ENCODE results near the gene PAGE4. TPM values are rescaled to one million over a fixed set of nuclear protein-coding genes. Genes with fewer than 3 reads are reported as not detected.

The PAGE4 gene, protein sequence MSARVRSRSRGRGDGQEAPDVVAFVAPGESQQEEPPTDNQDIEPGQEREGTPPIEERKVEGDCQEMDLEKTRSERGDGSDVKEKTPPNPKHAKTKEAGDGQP
- total RNA-seq (2016; rRNA removed; fragmentation: Illumina TruSeq; extraction: Trizol) (1.1 and 1.4 TPM in 2 replicates), polyA plus RNA-seq (2011; rRNA removed) (0.35 TPM in 1 of 2 replicates, not detected in the other), polyA minus RNA-seq (2011; rRNA and poly(A)+ RNA removed; ENCODE audit: low replicate concordance) (not detected in 2 replicates), Bru-seq, nascent RNA (not detected), BruChase-seq, experiment 1, labeled RNA remaining after a 6-hour chase (not detected), BruChase-seq, experiment 2, labeled RNA remaining after a 2-hour chase (percentile 12 among the genes with signal in this experiment)
- total RNA-seq (2016; cell fraction: cytosol; rRNA removed; fragmentation: Illumina TruSeq; extraction: Trizol; ENCODE audit: low read depth) = 1.1 TPM in 1 of 2 replicates, not detected in the other
- total RNA-seq (2016; cell fraction: insoluble cytoplasmic fraction; rRNA removed; fragmentation: Illumina TruSeq; extraction: Trizol) = 0.84 and 2.1 TPM in 2 replicates
- total RNA-seq (2016; cell fraction: membrane; rRNA removed; fragmentation: Illumina TruSeq; extraction: Trizol) = 0.79 TPM in 1 of 2 replicates, not detected in the other
- not detected in 2 replicates for total RNA-seq (2016; cell fraction: nucleus; rRNA removed; fragmentation: Illumina TruSeq; extraction: Trizol)
- not detected in 2 replicates for polyA plus RNA-seq (2011; cell fraction: cytosol; rRNA removed)
- polyA plus RNA-seq (2011; cell fraction: nucleus; rRNA removed) = not detected in 2 replicates
- 0.68 and 0.80 TPM in 2 replicates for polyA plus RNA-seq (2012)
- 0.53 and 0.89 TPM in 2 replicates for polyA plus RNA-seq (2016; cell fraction: cytosol; fragmentation: Illumina TruSeq; extraction: Trizol; ENCODE audit: low read depth)
- polyA plus RNA-seq (2016; cell fraction: insoluble cytoplasmic fraction; fragmentation: Illumina TruSeq; extraction: Trizol; ENCODE audit: low read depth) = 1.2 and 2.0 TPM in 2 replicates
- polyA plus RNA-seq (2016; cell fraction: membrane; fragmentation: Illumina TruSeq; extraction: Trizol; ENCODE audit: low read depth) = 0.66 and 1.0 TPM in 2 replicates
- not detected in 2 replicates for polyA plus RNA-seq (2016; cell fraction: nucleus; fragmentation: Illumina TruSeq; extraction: Trizol; ENCODE audit: insufficient read depth, low read depth)
- polyA minus RNA-seq (2011; cell fraction: cytosol; rRNA and poly(A)+ RNA removed) = not detected in 2 replicates
- polyA minus RNA-seq (2011; cell fraction: nucleus; rRNA and poly(A)+ RNA removed) = not detected in 2 replicates
- long read RNA-seq, experiment 1 = 0 reads
- long read RNA-seq, experiment 2 = 0 reads

DNA sequence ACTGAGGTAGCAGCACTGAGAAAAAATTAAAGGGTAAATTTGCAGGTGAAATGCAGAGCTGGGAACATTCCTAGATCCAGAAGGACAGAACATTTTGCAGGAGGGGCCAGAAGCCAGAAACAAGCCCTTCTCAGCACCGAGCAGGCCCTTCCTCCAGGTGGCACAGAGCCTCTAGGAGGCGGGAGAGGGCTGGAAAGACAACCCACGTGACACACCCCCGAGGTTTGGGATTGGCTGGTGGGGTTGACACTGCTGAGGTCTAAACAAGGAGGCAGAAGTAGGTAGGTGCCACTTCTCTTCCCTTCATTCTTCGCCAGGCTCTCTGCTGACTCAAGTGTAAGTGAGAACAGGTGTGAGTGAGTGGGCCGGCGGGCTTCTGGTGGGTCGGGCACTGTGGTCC, at the start of gene PAGE4:
Gene PAGE4 (plus strand): TSS at position 288 of the 400 bp plus-strand sequence. CDS start 1,126 bp downstream, outside the sequence.
- no peak within 1 kb of the TSS for H3K9ac ChIP-seq (ENCODE audit: insufficient read depth, low read depth, low read length)
- H3K79me2 ChIP-seq (ENCODE audit: insufficient read depth, low read length) = no peaks in the 10 kb centered on the region
- no peaks in the 10 kb centered on the region for H3K36me3 ChIP-seq (replicated peaks in 1 of 2; ENCODE audit: control insufficient read depth in 1 of 2, insufficient read depth in 2 of 2, low read length in 2 of 2)
- no TSS peak for BruUV-seq (replicated peaks)
- ATAC-seq (no peak), DNase-seq (ENCODE audit: low spot score) (no peak), FAIRE-seq (no peak)
- no peaks in the 10 kb centered on the region for H4K20me1 ChIP-seq (ENCODE audit: insufficient read depth, low read length)
- no peak within 1 kb of the TSS for H3K4me3 ChIP-seq (replicated peaks in 1 of 3; ENCODE audit: insufficient read depth in 1 of 3, low read depth in 2 of 3, low read length in 3 of 3)
- TF ChIP-seq GATAD1 (CRISPR knock-in tag; IDR thresholded peaks at IDR 0.05) = no peak
- TF ChIP-seq, protein P1, sequence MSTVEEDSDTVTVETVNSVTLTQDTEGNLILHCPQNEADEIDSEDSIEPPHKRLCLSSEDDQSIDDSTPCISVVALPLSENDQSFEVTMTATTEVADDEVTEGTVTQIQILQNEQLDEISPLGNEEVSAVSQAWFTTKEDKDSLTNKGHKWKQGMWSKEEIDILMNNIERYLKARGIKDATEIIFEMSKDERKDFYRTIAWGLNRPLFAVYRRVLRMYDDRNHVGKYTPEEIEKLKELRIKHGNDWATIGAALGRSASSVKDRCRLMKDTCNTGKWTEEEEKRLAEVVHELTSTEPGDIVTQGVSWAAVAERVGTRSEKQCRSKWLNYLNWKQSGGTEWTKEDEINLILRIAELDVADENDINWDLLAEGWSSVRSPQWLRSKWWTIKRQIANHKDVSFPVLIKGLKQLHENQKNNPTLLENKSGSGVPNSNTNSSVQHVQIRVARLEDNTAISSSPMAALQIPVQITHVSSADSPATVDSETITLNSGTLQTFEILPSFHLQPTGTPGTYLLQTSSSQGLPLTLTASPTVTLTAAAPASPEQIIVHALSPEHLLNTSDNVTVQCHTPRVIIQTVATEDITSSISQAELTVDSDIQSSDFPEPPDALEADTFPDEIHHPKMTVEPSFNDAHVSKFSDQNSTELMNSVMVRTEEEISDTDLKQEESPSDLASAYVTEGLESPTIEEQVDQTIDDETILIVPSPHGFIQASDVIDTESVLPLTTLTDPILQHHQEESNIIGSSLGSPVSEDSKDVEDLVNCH (CRISPR knock-in tag; IDR thresholded peaks at IDR 0.05) = no peak
- no peak for TF ChIP-seq RCOR2 (CRISPR knock-in tag; IDR thresholded peaks at IDR 0.05)
- TF ChIP-seq ATRX (CRISPR knock-in tag; IDR thresholded peaks at IDR 0.05; ENCODE audit: borderline replicate concordance) = no peak
- TF ChIP-seq ZBTB3 (CRISPR knock-in tag; IDR thresholded peaks at IDR 0.05; ENCODE audit: borderline replicate concordance, low read depth) = no peak
- no peak for TF ChIP-seq ZSCAN20 (CRISPR knock-in tag; IDR thresholded peaks at IDR 0.05; ENCODE audit: borderline replicate concordance)
- no peak for TF ChIP-seq ASH2L (IDR thresholded peaks at IDR 0.05; ENCODE audit: insufficient read length, low read depth, low read length)
- intact Hi-C loops (cut with micrococcal nuclease; ENCODE audit: unreplicated experiment) (no loop called here), in situ Hi-C loops (cut with HindIII; ENCODE audit: extremely low pct_ligation_motif_present, low pct_unique_long_range_greater_than_20kb) (no loop called here)
- CTCF ChIA-PET (ENCODE audit: low intra/inter-chr PET ratio, low total read pairs) = no interaction called here
- H3K4me2 ChIP-seq (ENCODE audit: low read depth, low read length) = no peak within 1 kb of the TSS
- POLR2A ChIA-PET = no interaction called here
- no peak within 1 kb of the TSS for H2AFZ ChIP-seq (ENCODE audit: low read length)
- no peaks in the 10 kb centered on the region for H3K9me3 ChIP-seq (ENCODE audit: low read length)
- no peak within 1 kb of the TSS for H3K27ac ChIP-seq (ENCODE audit: extremely low read length, insufficient read depth, low read length)
- H3K27me3 ChIP-seq (ENCODE audit: control insufficient read depth in 1 of 2, insufficient read depth in 2 of 2, low read length in 2 of 2) = no peaks in the 10 kb centered on the region
- 84% methylated on average over 5 of the region's 8 CpGs for WGBS (ENCODE audit: low lambda C conversion rate)
- H3K4me1 ChIP-seq (ENCODE audit: insufficient read depth, low read length) = no peaks in the 10 kb centered on the region
